SH-SY5Y (cell line): ENCODE measurements around the gene ANKDD1A.

ENCODE experiments used
- GATA2 ChIP-seq: IDR thresholded peaks from 2 replicates; pipeline ENCODE4 v1.6.1; 2011; ENCODE audit warnings: mild to moderate bottlenecking, low read depth, low read length
- GATA3 ChIP-seq: IDR thresholded peaks from 2 replicates; pipeline ENCODE4 v1.6.1; 2011; ENCODE audit warnings: low read depth, mild to moderate bottlenecking, low read length, moderate library complexity

DNA sequence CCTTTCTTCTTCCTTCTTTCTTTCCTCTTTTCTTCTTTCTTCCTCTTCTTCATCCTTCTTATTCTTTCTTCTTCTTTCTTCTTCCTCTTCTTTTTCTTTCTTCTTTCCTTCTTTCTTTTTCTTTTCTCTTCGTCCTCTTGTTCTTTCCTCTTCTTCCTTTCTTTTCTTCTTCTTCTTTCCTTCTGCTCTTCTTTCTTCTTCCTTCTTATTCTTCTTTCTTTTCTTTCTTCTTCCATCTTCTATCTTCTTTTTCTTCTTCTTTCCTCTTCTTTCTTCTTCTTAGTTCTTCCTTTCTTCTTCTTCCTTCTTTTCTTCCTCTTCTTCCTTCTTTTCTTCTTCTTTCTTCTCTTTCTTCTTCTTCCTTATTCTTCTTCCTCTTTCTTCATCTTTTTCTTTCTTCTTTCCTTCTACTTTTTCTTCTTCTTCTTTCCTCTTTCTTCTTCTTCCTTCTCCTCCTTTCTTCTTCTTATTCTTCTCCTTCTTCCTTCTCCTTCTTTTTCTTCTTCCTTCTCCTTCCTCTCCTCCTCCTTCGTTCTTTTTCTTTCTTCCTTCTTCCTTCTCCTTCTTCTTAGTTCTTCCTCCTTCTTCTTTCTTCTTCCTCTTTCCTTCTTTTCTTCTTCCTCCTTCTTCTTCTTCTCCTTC lies 40.2 kb downstream of the ANKDD1A start:
- no peak for TF ChIP-seq GATA2
- no peak for TF ChIP-seq GATA3
